Sigmoid colon (tissue), 7 donors: Measurements from ENCODE around the gene KIF26A. TPM values are rescaled to one million over a fixed set of nuclear protein-coding genes. Genes with fewer than 3 reads are reported as not detected.

Source experiments
- DNase-seq: peaks from one replicate; pipeline ENCODE4 v3.0.0-alpha.2; 2019
- H3K27ac ChIP-seq, 4 donors: fragments of 200-600 bp; sonication (generic); one replicate each; pipeline ENCODE4 v1.5.1; 2016 to 2019; ENCODE audit warnings: mild to moderate bottlenecking in 1 of 4
- H3K27me3 ChIP-seq, 3 donors: fragments of 200-600 bp; sonication (generic); one replicate each; pipeline ENCODE4 v1.5.1; 2019; ENCODE audit warnings: mild to moderate bottlenecking in 1 of 3
- H3K36me3 ChIP-seq, 4 donors: fragments of 200-600 bp; sonication (generic); one replicate each; pipeline ENCODE4 v1.5.1; 2016 to 2019
- H3K4me1 ChIP-seq, 4 donors: fragments of 200-600 bp; sonication (generic); one replicate each; pipeline ENCODE4 v1.5.1; 2017 to 2019
- H3K4me3 ChIP-seq, 4 donors: fragments of 200-600 bp; sonication (generic); one replicate each; pipeline ENCODE4 v1.5.1; 2017 to 2019; ENCODE audit warnings: mild to moderate bottlenecking in 2 of 4, moderate library complexity in 1 of 4
- H3K9me3 ChIP-seq, 4 donors: fragments of 200-600 bp in 3 of 4; sonication (generic) in 3 of 4; one replicate each; pipeline versions ENCODE4 v1.5.1 to v1.6.1; 2013 to 2019
- CTCF ChIP-seq, 4 experiments: fragments of 450-650 bp in 3 of 4; fragments of 200-600 bp in 1 of 4; IDR thresholded peaks; one replicate each; pipeline ENCODE4 v1.5.1; 2016 to 2019; ENCODE audit warnings: antibody characterized with exemption in 4 of 4, mild to moderate bottlenecking in 3 of 4, moderate library complexity in 2 of 4
- EP300 ChIP-seq, 4 donors: sonication (generic); formaldehyde crosslinking; IDR thresholded peaks; one replicate each; pipeline ENCODE4 v1.6.1; 2017; ENCODE audit warnings: antibody characterized with exemption in 4 of 4
- POLR2A ChIP-seq, 2 donors: fragments of 450-650 bp; IDR thresholded peaks; one replicate each; pipeline ENCODE4 v1.6.1; 2016; ENCODE audit warnings: antibody characterized with exemption in 2 of 2, mild to moderate bottlenecking in 2 of 2, moderate library complexity in 2 of 2
- POLR2AphosphoS5 ChIP-seq, 4 donors: sonication (generic); formaldehyde crosslinking; IDR thresholded peaks; one replicate each; pipeline ENCODE4 v1.6.1; 2017; ENCODE audit warnings: antibody characterized with exemption in 4 of 4
- WGBS, 2 donors: extraction: QIAGEN DNeasy Blood & Tissue Kit; methylation state at CpG; one replicate each; pipeline ENCODE4 v1.1.7; 2013; 5-methylcytosine and 5-hydroxymethylcytosine counted together
- intact Hi-C: fragments of 100-400 bp; cut with DNase I; formaldehyde crosslinking; loops from one replicate; pipeline ENCODE4 v1.15.1; 2023
- polyA plus RNA-seq, 3 donors: library from polyadenylated mRNA; stranded (reverse); fragments of 200-250 nt; gene quantifications; one replicate each; pipeline ENCODE4 v1.2.3, GENCODE V29; 2013
- total RNA-seq, 4 donors: library from RNA; depleted of rRNA; stranded (reverse); fragments of >200 nt; gene quantifications; one replicate each; pipeline ENCODE4 v1.1.0, GENCODE V29; 2016
- donor health status: healthy with polysubstance abuse.
- donor health status: Bipolar disorder and iron deficiency.
- donor health status: healthy.

The KIF26A gene
- total and polyA plus RNA-seq, 7 donors: 0.60 to 4.2 (median 2.1) TPM

GRCh38 chr14:104154246-104154645, 15.9 kb downstream of the KIF26A start:
- no peak for TF ChIP-seq EP300 (IDR thresholded peaks at IDR 0.05)
- no peak for TF ChIP-seq POLR2A (IDR thresholded peaks at IDR 0.05)
- TF ChIP-seq POLR2AphosphoS5 (IDR thresholded peaks at IDR 0.05): no peak
- no peak for TF ChIP-seq CTCF (IDR thresholded peaks at IDR 0.05)
- DNase-seq: no peak
- no peaks in the 10 kb centered on the region for H3K36me3 ChIP-seq
- no peaks in the 10 kb centered on the region for H3K9me3 ChIP-seq
- H3K4me3 ChIP-seq: no peak overlapping the region
- peaks cover 0 to 16% (median 11%) of the 10 kb centered on the region in 4 donors for H3K4me1 ChIP-seq
- intact Hi-C loops: no loop called here
- WGBS, 2 donors: 82 to 85% methylated on average over 15 of the region's 15 CpGs
- H3K27ac ChIP-seq: no peak overlapping the region
- H3K27me3 ChIP-seq: no peaks in the 10 kb centered on the region

- H3K4me1 ChIP-seq: peaks cover 0 to 4% (median 2%) of the 10 kb centered on the region in 4 donors
- H3K36me3 ChIP-seq: no peaks in the 10 kb centered on the region
- WGBS, 2 donors: 87% methylated on average over 29 of the region's 29 CpGs
- H3K4me3 ChIP-seq: no peak overlapping the region
- TF ChIP-seq CTCF (IDR thresholded peaks at IDR 0.05) (no peak), POLR2AphosphoS5 (IDR thresholded peaks at IDR 0.05) (no peak), POLR2A (IDR thresholded peaks at IDR 0.05) (no peak), EP300 (IDR thresholded peaks at IDR 0.05) (no peak)
- H3K27ac ChIP-seq: no peak overlapping the region
- no peak for DNase-seq
- intact Hi-C loops: no loop called here
- H3K27me3 ChIP-seq: no peaks in the 10 kb centered on the region
- H3K9me3 ChIP-seq: no peaks in the 10 kb centered on the region
These were observed 17.1 kb downstream of the KIF26A start for GRCh38 chr14:104155513-104155912.

GRCh38 chr14:104156142-104156541, 17.8 kb downstream of the KIF26A start:
- 91 to 93% methylated on average over 5 of the region's 5 CpGs for WGBS, 2 donors
- intact Hi-C loops: no loop called here
- no peak for TF ChIP-seq EP300 (IDR thresholded peaks at IDR 0.05)
- no peak for TF ChIP-seq CTCF (IDR thresholded peaks at IDR 0.05)
- no peak for TF ChIP-seq POLR2A (IDR thresholded peaks at IDR 0.05)
- no peak for TF ChIP-seq POLR2AphosphoS5 (IDR thresholded peaks at IDR 0.05)

GRCh38 chr14:104157016-104157928, 18.9 kb downstream of the KIF26A start:
- Histone ChIP-seq H3K4me1 (no peaks in the 10 kb centered on the region), H3K36me3 (no peaks in the 10 kb centered on the region), H3K9me3 (no peaks in the 10 kb centered on the region), H3K4me3 (no peak overlapping the region), H3K27ac (no peak overlapping the region), H3K27me3 (no peaks in the 10 kb centered on the region)
- no peak for DNase-seq
- WGBS, 2 donors: 91% methylated on average over 42 of the region's 42 CpGs
- no peak for TF ChIP-seq EP300 (IDR thresholded peaks at IDR 0.05)
- no peak for TF ChIP-seq CTCF (IDR thresholded peaks at IDR 0.05)
- TF ChIP-seq POLR2AphosphoS5 (IDR thresholded peaks at IDR 0.05): no peak
- TF ChIP-seq POLR2A (IDR thresholded peaks at IDR 0.05): no peak
- intact Hi-C loops: no loop called here

More at GRCh38 chr14:104156142-104156541, 17.8 kb downstream of the KIF26A start:
- H3K27ac ChIP-seq: no peak overlapping the region
- H3K9me3 ChIP-seq: no peaks in the 10 kb centered on the region
- H3K27me3 ChIP-seq: no peaks in the 10 kb centered on the region
- no peaks in the 10 kb centered on the region for H3K36me3 ChIP-seq
- no peak for DNase-seq
- no peak overlapping the region for H3K4me3 ChIP-seq
- H3K4me1 ChIP-seq: no peaks in the 10 kb centered on the region
